Keratinocyte (primary cell): ENCODE data around the gene PRKN. TPM values are rescaled to one million over a fixed set of nuclear protein-coding genes. Genes with fewer than 3 reads are reported as not detected.

ENCODE experiments used
- DNase-seq: peaks from one replicate; pipeline ENCODE4 v3.0.0-alpha.2; 2011; ENCODE audit warnings: low read depth, missing footprints, low spot score
- FAIRE-seq: peaks from 2 replicates; lab custom pipeline; 2011; peaks lifted over from hg19 to GRCh38; lab: Jason Lieb, UNC
- H2AFZ ChIP-seq: 2 replicates; pipeline ENCODE4 v1.6.0; 2012; ENCODE audit warnings: low read length, control low read depth, inconsistent platforms; ENCODE audit not compliant: control insufficient read depth
- H3K27ac ChIP-seq: 2 replicates; pipeline ENCODE4 v1.5.1; 2011; ENCODE audit warnings: low read length; ENCODE audit not compliant: control insufficient read depth, insufficient read depth
- H3K27me3 ChIP-seq: 3 replicates; pipeline ENCODE4 v1.6.0; 2011; ENCODE audit warnings: low read length; ENCODE audit not compliant: control insufficient read depth, insufficient read depth; ENCODE audit errors: extremely low read depth
- H3K36me3 ChIP-seq, 2 experiments: 2 replicates in 1 of 2; 3 replicates in 1 of 2; pipeline ENCODE4 v1.5.1; 2011; ENCODE audit warnings: low read length in 2 of 2, mild to moderate bottlenecking in 1 of 2; ENCODE audit not compliant: control insufficient read depth in 2 of 2, insufficient read depth in 2 of 2; ENCODE audit errors: extremely low read depth in 1 of 2
- H3K4me1 ChIP-seq: 3 replicates; pipeline ENCODE4 v1.5.1; 2011; ENCODE audit warnings: low read length; ENCODE audit not compliant: control insufficient read depth, insufficient read depth; ENCODE audit errors: extremely low read depth
- H3K4me2 ChIP-seq: 3 replicates; pipeline ENCODE4 v1.6.0; 2011; ENCODE audit warnings: low read depth, low read length; ENCODE audit not compliant: control insufficient read depth, insufficient read depth; ENCODE audit errors: extremely low read depth
- H3K4me3 ChIP-seq, 3 experiments: fragments of 200-600 bp in 1 of 3; sonication (generic) in 1 of 3; 2 replicates in 2 of 3; 3 replicates in 1 of 3; pipeline ENCODE4 v1.5.1; 2011 to 2016; ENCODE audit warnings: low read length in 3 of 3, mild to moderate bottlenecking in 3 of 3, control low read depth in 2 of 3, inconsistent platforms in 1 of 3, low read depth in 1 of 3, mixed read lengths in 1 of 3, mixed run types in 1 of 3, moderate library complexity in 1 of 3; ENCODE audit not compliant: control insufficient read depth in 2 of 3, insufficient read depth in 2 of 3; ENCODE audit errors: extremely low read depth in 1 of 3
- H3K79me2 ChIP-seq: 2 replicates; pipeline ENCODE4 v1.6.0; 2012; ENCODE audit warnings: low read length; ENCODE audit not compliant: control insufficient read depth, insufficient read depth
- H3K9ac ChIP-seq: 3 replicates; pipeline ENCODE4 v1.6.0; 2011; ENCODE audit warnings: low read length; ENCODE audit not compliant: control insufficient read depth, insufficient read depth; ENCODE audit errors: extremely low read depth
- H3K9me1 ChIP-seq: 3 replicates; pipeline ENCODE4 v1.6.0; 2011; ENCODE audit warnings: low read length; ENCODE audit not compliant: control insufficient read depth, insufficient read depth; ENCODE audit errors: extremely low read depth
- H3K9me3 ChIP-seq: 2 replicates; pipeline ENCODE4 v1.5.1; 2012; ENCODE audit warnings: low read depth, low read length; ENCODE audit not compliant: control insufficient read depth
- H4K20me1 ChIP-seq: 3 replicates; pipeline ENCODE4 v1.6.0; 2011; ENCODE audit warnings: low read length; ENCODE audit not compliant: control insufficient read depth, insufficient read depth; ENCODE audit errors: extremely low read depth
- EZH2 ChIP-seq: IDR thresholded peaks from one replicate; pipeline ENCODE4 v1.6.1; 2012; ENCODE audit warnings: inconsistent platforms, mild to moderate bottlenecking, low read length, moderate library complexity
- dilution Hi-C: fragments of 300-500 bp; cut with MboI; formaldehyde crosslinking; loops from one replicate; pipeline ENCODE4 v1.7.0; 2020; ENCODE audit warnings: low sequenced_read_pairs; ENCODE audit not compliant: extremely low pct_ligation_motif_present
- polyA plus RNA-seq, 5 experiments: library from polyadenylated mRNA; depleted of rRNA in 3 of 5; stranded (reverse) in 3 of 5; stranded (forward) in 1 of 5; unstranded in 1 of 5; fragments of >200 nt; gene quantifications; 1 replicate in 1 of 5; 2 replicates in 3 of 5; 3 replicates in 1 of 5; pipeline versions ENCODE4 v1.2.1 to v1.2.3, GENCODE V29; 2011 to 2012; ENCODE audit warnings: missing spikeins in 2 of 5, low read depth in 1 of 5, low replicate concordance in 1 of 5
- TF ChIP-seq, protein P1 (sequence below), 3 experiments: IDR thresholded peaks in 1 of 3; conservative IDR thresholded peaks in 1 of 3; optimal IDR thresholded peaks in 1 of 3; 2 replicates in 2 of 3; 3 replicates in 1 of 3; pipeline versions ENCODE3 to v1.5.1; 2011; ENCODE audit warnings: low read length in 3 of 3, mild to moderate bottlenecking in 3 of 3, moderate library complexity in 2 of 3, control low read depth in 1 of 3, inconsistent platforms in 1 of 3; ENCODE audit not compliant: insufficient read depth in 2 of 3; ENCODE audit errors: extremely low read depth in 1 of 3

The PRKN gene
- polyA plus RNA-seq, 1 donor (not counting 4 experiments of a cell fraction or from before 2014, with no cell fraction given), result 0.67 TPM

DNA sequence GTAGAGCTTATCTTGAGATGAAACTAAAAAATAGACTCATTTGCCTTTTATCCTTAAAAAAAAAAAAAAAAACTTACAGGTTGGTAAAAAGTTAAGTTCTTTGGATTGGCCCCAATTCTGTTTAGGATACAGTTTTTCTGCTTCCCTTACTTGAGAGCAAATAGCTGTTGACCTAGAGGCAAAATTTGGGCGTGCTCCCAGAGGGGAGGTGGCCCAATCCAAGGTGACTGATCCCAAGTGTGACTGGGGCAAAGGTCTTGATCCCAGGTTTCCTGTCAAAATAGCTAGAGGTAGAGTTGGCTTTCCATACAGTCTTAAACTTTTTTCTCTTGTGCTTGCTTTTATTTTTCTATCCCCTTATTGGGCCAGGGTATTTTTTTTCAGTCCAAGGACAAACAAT is 1089.9 kb downstream of the PRKN start:
- Histone ChIP-seq H3K4me2 (no peak overlapping the region), H3K79me2 (no peaks in the 10 kb centered on the region), H3K9me1 (no peaks in the 10 kb centered on the region), H3K27me3 (no peaks in the 10 kb centered on the region), H3K9me3 (no peaks in the 10 kb centered on the region), H3K4me3 (no peak overlapping the region), H3K27ac (no peak overlapping the region), H3K4me1 (no peaks in the 10 kb centered on the region), H2AFZ (no peak overlapping the region), H3K9ac (no peak overlapping the region), H3K36me3 (no peaks in the 10 kb centered on the region), H4K20me1 (no peaks in the 10 kb centered on the region)
- TF ChIP-seq EZH2, result no peak
- TF ChIP-seq, protein P1, sequence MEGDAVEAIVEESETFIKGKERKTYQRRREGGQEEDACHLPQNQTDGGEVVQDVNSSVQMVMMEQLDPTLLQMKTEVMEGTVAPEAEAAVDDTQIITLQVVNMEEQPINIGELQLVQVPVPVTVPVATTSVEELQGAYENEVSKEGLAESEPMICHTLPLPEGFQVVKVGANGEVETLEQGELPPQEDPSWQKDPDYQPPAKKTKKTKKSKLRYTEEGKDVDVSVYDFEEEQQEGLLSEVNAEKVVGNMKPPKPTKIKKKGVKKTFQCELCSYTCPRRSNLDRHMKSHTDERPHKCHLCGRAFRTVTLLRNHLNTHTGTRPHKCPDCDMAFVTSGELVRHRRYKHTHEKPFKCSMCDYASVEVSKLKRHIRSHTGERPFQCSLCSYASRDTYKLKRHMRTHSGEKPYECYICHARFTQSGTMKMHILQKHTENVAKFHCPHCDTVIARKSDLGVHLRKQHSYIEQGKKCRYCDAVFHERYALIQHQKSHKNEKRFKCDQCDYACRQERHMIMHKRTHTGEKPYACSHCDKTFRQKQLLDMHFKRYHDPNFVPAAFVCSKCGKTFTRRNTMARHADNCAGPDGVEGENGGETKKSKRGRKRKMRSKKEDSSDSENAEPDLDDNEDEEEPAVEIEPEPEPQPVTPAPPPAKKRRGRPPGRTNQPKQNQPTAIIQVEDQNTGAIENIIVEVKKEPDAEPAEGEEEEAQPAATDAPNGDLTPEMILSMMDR (optimal IDR thresholded peaks at IDR 0.05 in 1 of 3, IDR thresholded peaks at IDR 0.05 in 1 of 3, conservative IDR thresholded peaks at IDR 0.05 in 1 of 3; ENCODE audit: extremely low read depth in 1 of 3, insufficient read depth in 2 of 3, low read length in 3 of 3), result no peak
- no peak for FAIRE-seq
- no peak for DNase-seq
- dilution Hi-C loops, result no loop called here

DNA sequence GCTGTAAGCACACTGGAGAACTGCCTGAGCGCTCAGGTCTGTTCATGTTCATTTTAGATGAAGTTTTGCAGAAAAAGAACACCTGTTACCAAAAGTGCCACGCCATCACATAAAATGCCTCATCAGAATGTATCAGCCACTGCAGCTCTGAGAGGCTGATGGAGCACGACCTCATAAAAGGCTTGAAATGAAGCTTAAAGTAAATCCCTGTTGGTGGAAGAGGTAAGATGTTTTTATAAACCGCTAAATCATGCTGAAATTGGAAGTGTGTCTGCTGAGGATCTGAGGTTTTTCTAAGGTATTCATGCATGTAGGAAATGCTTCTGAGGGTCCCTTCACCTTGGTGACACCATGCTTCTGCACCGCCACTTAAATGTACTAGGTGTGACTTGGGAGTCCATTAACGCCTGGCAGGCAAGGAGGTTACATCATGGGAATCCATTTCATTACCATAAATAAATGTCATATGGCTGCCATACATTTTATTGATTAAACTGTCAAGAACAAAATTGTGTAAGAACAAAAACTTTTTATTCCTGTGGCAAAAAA is 1090.6 kb downstream of the PRKN start:
- H3K4me3 ChIP-seq, result no peak overlapping the region
- no peaks in the 10 kb centered on the region for H3K4me1 ChIP-seq
- dilution Hi-C loops, result no loop called here
- H3K9ac ChIP-seq, result no peak overlapping the region
- H3K27ac ChIP-seq, result no peak overlapping the region
- H3K4me2 ChIP-seq, result no peak overlapping the region
- H3K9me1 ChIP-seq, result no peaks in the 10 kb centered on the region
- H4K20me1 ChIP-seq, result no peaks in the 10 kb centered on the region
- H2AFZ ChIP-seq, result no peak overlapping the region
- no peaks in the 10 kb centered on the region for H3K9me3 ChIP-seq
- H3K79me2 ChIP-seq, result no peaks in the 10 kb centered on the region
- H3K27me3 ChIP-seq, result no peaks in the 10 kb centered on the region
- FAIRE-seq (no peak), DNase-seq (no peak)
- TF ChIP-seq, protein P1 (optimal IDR thresholded peaks at IDR 0.05 in 1 of 3, IDR thresholded peaks at IDR 0.05 in 1 of 3, conservative IDR thresholded peaks at IDR 0.05 in 1 of 3; ENCODE audit: extremely low read depth in 1 of 3, insufficient read depth in 2 of 3, low read length in 3 of 3), result no peak
- TF ChIP-seq EZH2, result no peak
- no peaks in the 10 kb centered on the region for H3K36me3 ChIP-seq
